DMS114 treated with DMSO at 0.1 percent for 48 hours (cell line): ENCODE data around the gene FEN1.

Source experiments
- DNase-seq: peaks from one replicate; lab custom pipeline; 2025; ENCODE audit not compliant: unreplicated experiment; lab: John Stamatoyannopoulos, UW

Gene FEN1

GRCh38 chr11:61756452-61757212 lies 36.1 kb upstream of the FEN1 start:
- DNase-seq = no peak

- DNase-seq = no peak
These were observed 35.4 kb upstream of the FEN1 start for GRCh38 chr11:61757213-61757862.

- no peak for DNase-seq
These were observed 31.8 kb upstream of the FEN1 start for GRCh38 chr11:61760946-61761345.

GRCh38 chr11:61761440-61762222 lies 31.1 kb upstream of the FEN1 start:
- DNase-seq = no peak

GRCh38 chr11:61762223-61762615 lies 30.5 kb upstream of the FEN1 start:
- no peak for DNase-seq

GRCh38 chr11:61762798-61763197 lies 29.9 kb upstream of the FEN1 start:
- DNase-seq = no peak

GRCh38 chr11:61763930-61764605 lies 28.6 kb upstream of the FEN1 start:
- DNase-seq = no peak

GRCh38 chr11:61764606-61765260 lies 28.0 kb upstream of the FEN1 start:
- DNase-seq = no peak

GRCh38 chr11:61765550-61766253 lies 27.0 kb upstream of the FEN1 start:
- no peak for DNase-seq

- no peak for DNase-seq
These were observed 26.3 kb upstream of the FEN1 start for GRCh38 chr11:61766353-61766841.

GRCh38 chr11:61768376-61769076 lies 24.2 kb upstream of the FEN1 start:
- DNase-seq = no peak

- no peak for DNase-seq
These were observed 23.4 kb upstream of the FEN1 start for GRCh38 chr11:61769169-61769920.

- no peak for DNase-seq
These were observed 22.6 kb upstream of the FEN1 start for GRCh38 chr11:61769946-61770683.

GRCh38 chr11:61771195-61771894 lies 21.4 kb upstream of the FEN1 start:
- no peak for DNase-seq

GRCh38 chr11:61771985-61772455 lies 20.7 kb upstream of the FEN1 start:
- no peak for DNase-seq

- DNase-seq = no peak
These were observed 19.4 kb upstream of the FEN1 start for GRCh38 chr11:61773356-61773755.

GRCh38 chr11:61773809-61774208 lies 18.9 kb upstream of the FEN1 start:
- no peak for DNase-seq
